Endodermal cell (in vitro differentiated cells): ENCODE results near the gene VASH2. TPM values are rescaled to one million over a fixed set of nuclear protein-coding genes. Genes with fewer than 3 reads are reported as not detected.

Source experiments
- DNase-seq: peaks from one replicate; pipeline ENCODE4 v3.0.0-alpha.2; 2017
- H3K27ac ChIP-seq: 2 replicates; pipeline ENCODE4 v1.5.1; 2013; ENCODE audit warnings: mild to moderate bottlenecking, low read depth, low read length, moderate library complexity
- H3K27me3 ChIP-seq: 2 replicates; pipeline ENCODE4 v1.6.1; 2013; ENCODE audit warnings: mild to moderate bottlenecking, low read length, moderate library complexity; ENCODE audit not compliant: insufficient read depth, control insufficient read depth, poor library complexity, severe bottlenecking
- H3K36me3 ChIP-seq: 2 replicates; pipeline ENCODE4 v1.7.0; 2013; ENCODE audit warnings: mild to moderate bottlenecking, low read length, moderate library complexity; ENCODE audit not compliant: control insufficient read depth, insufficient read depth
- H3K4me1 ChIP-seq: one replicate; pipeline ENCODE4 v1.7.0; 2013; ENCODE audit warnings: low read length; ENCODE audit not compliant: control insufficient read depth, insufficient read depth
- H3K4me3 ChIP-seq: 2 replicates; pipeline ENCODE4 v1.5.1; 2013; ENCODE audit warnings: mild to moderate bottlenecking, low read length, moderate library complexity
- H3K9ac ChIP-seq: 2 replicates; pipeline ENCODE4 v1.6.1; 2013; ENCODE audit warnings: mild to moderate bottlenecking, low read length, moderate library complexity; ENCODE audit not compliant: poor library complexity, severe bottlenecking; ENCODE audit errors: extremely low read depth
- H3K9me3 ChIP-seq: 2 replicates; pipeline ENCODE4 v1.6.1; 2013; ENCODE audit warnings: mild to moderate bottlenecking, low read length, moderate library complexity; ENCODE audit not compliant: control insufficient read depth
- H3K27ac Mint-ChIP-seq: 2 replicates; pipeline ENCODE4 v1.8.0; 2020; ENCODE audit warnings: mixed read lengths
- H3K27me3 Mint-ChIP-seq: 2 replicates; pipeline ENCODE4 v1.8.0; 2021; ENCODE audit warnings: mild to moderate bottlenecking, mixed read lengths; ENCODE audit not compliant: insufficient read depth
- H3K36me3 Mint-ChIP-seq: 2 replicates; pipeline ENCODE4 v1.8.0; 2020; ENCODE audit warnings: low read depth, mixed read lengths
- H3K4me1 Mint-ChIP-seq: 2 replicates; pipeline ENCODE4 v1.8.0; 2020; ENCODE audit warnings: mixed read lengths
- H3K4me3 Mint-ChIP-seq: 2 replicates; pipeline ENCODE4 v1.8.0; 2020; ENCODE audit warnings: mild to moderate bottlenecking, moderate library complexity, mixed read lengths
- H3K9me3 Mint-ChIP-seq: 2 replicates; pipeline ENCODE4 v1.8.0; 2020; ENCODE audit warnings: mild to moderate bottlenecking, mixed read lengths
- CTCF ChIP-seq: fragments of 200-600 bp; sonication (generic); conservative IDR thresholded peaks from 2 replicates; pipeline ENCODE4 v1.5.0; 2021; ENCODE audit warnings: antibody characterized with exemption, mild to moderate bottlenecking
- WGBS, 2 experiments: methylation state at CpG; one replicate each; pipeline versions ENCODE4 v1.1.5 to v1.1.7; 2013; ENCODE audit warnings: missing lambda C conversion rate in 2 of 2, mixed read lengths in 1 of 2; ENCODE audit not compliant: insufficient coverage in 1 of 2, insufficient read length in 1 of 2; 5-methylcytosine and 5-hydroxymethylcytosine counted together
- total RNA-seq, 2 donors: library from RNA; stranded (reverse); fragmentation: NEBNext Ultra II Directional in 1 of 2; extraction: Animal tissue kit (Norgen Biotek cat#: 25700) in 1 of 2; gene quantifications; 2 replicates in 1 of 2; 3 replicates in 1 of 2; pipeline ENCODE4 v1.2.1, GENCODE V29; 2021

The VASH2 gene
- total RNA-seq, 2 donors from 2014 or later: 13.7 to 30.2 TPM

- Histone ChIP-seq H3K9me3 (peaks cover 22% of the 10 kb centered on the region), H3K9ac (no peak overlapping the region), H3K4me1 (no peaks in the 10 kb centered on the region), H3K36me3 (no peaks in the 10 kb centered on the region), H3K27ac (no peak overlapping the region), H3K27me3 (no peaks in the 10 kb centered on the region), H3K4me3 (no peak overlapping the region)
- Mint-ChIP-seq H3K36me3 (peaks cover 4% of the 10 kb centered on the region), H3K4me3 (no peak overlapping the region), H3K9me3 (peaks cover 16% of the 10 kb centered on the region), H3K27ac (no peak overlapping the region), H3K27me3 (no peaks in the 10 kb centered on the region), H3K4me1 (peaks cover 7% of the 10 kb centered on the region)
- WGBS, 2 experiments: 88 to 97% methylated on average over 2 to 3 of the region's 3 CpGs
- TF ChIP-seq CTCF: no peak
- no peak for DNase-seq
These were observed 13.3 kb upstream of the VASH2 start for GRCh38 chr1:212937034-212937433.

DNA sequence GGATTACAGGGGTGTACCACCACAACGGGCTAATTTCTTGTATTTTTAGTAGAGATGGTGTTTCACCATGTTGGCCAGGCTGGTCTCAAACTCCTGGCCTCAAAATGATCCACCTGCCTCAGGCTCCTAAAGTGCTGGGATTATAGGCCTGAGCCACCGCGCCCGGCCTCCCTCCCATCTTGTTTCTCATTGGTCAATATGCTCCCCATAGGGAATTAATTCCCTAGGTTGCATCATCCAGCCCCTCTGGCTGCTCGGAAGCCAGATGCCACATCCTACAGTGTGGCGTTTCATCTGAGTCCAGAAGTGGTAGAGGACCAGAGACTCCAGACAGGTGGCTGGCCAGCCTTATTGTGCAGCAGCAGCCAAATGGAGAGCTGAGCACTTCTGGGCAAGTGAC, 11.5 kb upstream of the VASH2 start:
- no peak overlapping the region for H3K27ac ChIP-seq
- H3K36me3 Mint-ChIP-seq: peaks cover 4% of the 10 kb centered on the region
- H3K4me3 Mint-ChIP-seq: no peak overlapping the region
- no peaks in the 10 kb centered on the region for H3K4me1 ChIP-seq
- no peak overlapping the region for H3K27ac Mint-ChIP-seq
- 88 to 93% methylated on average over 4 to 6 of the region's 6 CpGs for WGBS, 2 experiments
- no peaks in the 10 kb centered on the region for H3K36me3 ChIP-seq
- DNase-seq: no peak
- H3K9me3 ChIP-seq: peaks cover 22% of the 10 kb centered on the region
- H3K9ac ChIP-seq: no peak overlapping the region
- H3K4me3 ChIP-seq: no peak overlapping the region
- TF ChIP-seq CTCF: no peak
- H3K27me3 Mint-ChIP-seq: no peaks in the 10 kb centered on the region
- no peaks in the 10 kb centered on the region for H3K27me3 ChIP-seq
- H3K4me1 Mint-ChIP-seq: peaks cover 7% of the 10 kb centered on the region
- H3K9me3 Mint-ChIP-seq: peaks cover 16% of the 10 kb centered on the region

GRCh38 chr1:212941452-212941851, 8.9 kb upstream of the VASH2 start:
- Histone ChIP-seq H3K9me3 (peaks cover 22% of the 10 kb centered on the region), H3K27ac (no peak overlapping the region), H3K9ac (no peak overlapping the region), H3K4me1 (no peaks in the 10 kb centered on the region), H3K36me3 (no peaks in the 10 kb centered on the region), H3K27me3 (no peaks in the 10 kb centered on the region), H3K4me3 (no peak overlapping the region)
- H3K4me3 Mint-ChIP-seq: no peak overlapping the region
- no peak for DNase-seq
- no peak overlapping the region for H3K27ac Mint-ChIP-seq
- peaks cover 4% of the 10 kb centered on the region for H3K36me3 Mint-ChIP-seq
- H3K4me1 Mint-ChIP-seq: peaks cover 7% of the 10 kb centered on the region
- H3K9me3 Mint-ChIP-seq: peaks cover 16% of the 10 kb centered on the region
- no peak for TF ChIP-seq CTCF
- WGBS, 2 experiments: 74 to 87% methylated on average over 1 of the region's 1 CpG
- peaks cover 4% of the 10 kb centered on the region for H3K27me3 Mint-ChIP-seq
